ENCODE results near the gene ASCL4.

GRCh38 chr12:107749083-107749482 is 25.4 kb upstream of the ASCL4 start:
- TF ChIP-seq GATA3 (IDR thresholded peaks at IDR 0.05; ENCODE audit: low read depth, low read length) = no peak
- no peak for TF ChIP-seq GATA2 (IDR thresholded peaks at IDR 0.05; ENCODE audit: low read depth, low read length)
